GM21381 (cell line): ENCODE data around the gene HPN.
"Not testable (repeated sequence)": the region's sequence is repeated elsewhere in the genome, so short reads cannot be mapped to it uniquely, and the experiment has no call there.

Source experiments
- ATAC-seq: cut with Tn5 transposase; IDR thresholded peaks from one replicate; pipeline ENCODE4 v1.9.1; 2021; ENCODE audit warnings: mild to moderate bottlenecking, moderate library complexity; ENCODE audit not compliant: unreplicated experiment

The HPN gene

DNA sequence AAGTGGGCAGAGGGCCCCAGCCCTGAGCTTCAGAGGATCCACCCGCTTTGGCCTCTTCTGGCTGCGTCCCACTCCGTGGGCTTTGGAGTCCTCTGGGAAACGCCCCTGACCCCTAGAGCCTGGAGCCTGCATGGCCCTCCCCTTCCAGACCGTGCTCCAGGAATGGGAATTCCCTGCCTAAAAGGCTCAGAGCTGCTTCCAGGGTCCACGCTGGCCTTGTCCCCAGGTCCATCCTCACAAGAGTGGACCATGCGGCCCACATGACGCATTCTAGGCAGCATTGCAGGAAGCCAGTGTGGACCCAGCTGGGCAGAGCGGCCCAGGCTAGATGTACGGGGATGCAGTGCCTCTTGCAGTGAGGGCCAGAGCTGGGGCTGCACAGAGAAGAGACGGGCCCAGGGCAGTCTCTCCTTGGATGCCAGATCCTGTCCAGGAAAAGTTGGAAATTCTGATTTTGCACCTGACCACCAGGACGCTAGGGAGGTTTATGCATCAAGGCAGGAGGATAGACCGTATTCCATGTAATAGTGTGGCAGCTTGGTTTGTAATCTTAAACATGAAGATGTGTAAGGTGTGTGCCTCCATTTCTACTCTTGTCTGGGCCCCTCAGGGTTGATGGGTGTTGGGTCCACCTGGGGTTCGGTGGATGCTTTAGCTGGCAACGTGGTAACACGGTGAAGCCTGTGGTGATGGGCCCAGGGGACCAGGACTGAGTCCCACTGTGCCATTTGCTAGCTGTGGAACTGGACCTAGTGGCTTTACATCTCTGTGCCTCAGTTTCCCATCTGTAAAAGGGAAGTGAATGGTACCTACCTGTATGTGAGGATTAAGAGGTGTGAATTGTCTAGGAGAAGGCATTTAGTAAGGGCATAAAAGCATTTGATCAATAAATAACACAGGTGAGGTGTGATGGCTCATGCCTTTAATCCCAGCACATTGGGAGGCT is 59.3 kb downstream of the HPN start:
- no peak for ATAC-seq

GRCh38 chr19:35101949-35102348 is 60.4 kb downstream of the HPN start:
- not testable (repeated sequence) for ATAC-seq

GRCh38 chr19:35103614-35104013 is 62.1 kb downstream of the HPN start:
- ATAC-seq: not testable (repeated sequence)

DNA sequence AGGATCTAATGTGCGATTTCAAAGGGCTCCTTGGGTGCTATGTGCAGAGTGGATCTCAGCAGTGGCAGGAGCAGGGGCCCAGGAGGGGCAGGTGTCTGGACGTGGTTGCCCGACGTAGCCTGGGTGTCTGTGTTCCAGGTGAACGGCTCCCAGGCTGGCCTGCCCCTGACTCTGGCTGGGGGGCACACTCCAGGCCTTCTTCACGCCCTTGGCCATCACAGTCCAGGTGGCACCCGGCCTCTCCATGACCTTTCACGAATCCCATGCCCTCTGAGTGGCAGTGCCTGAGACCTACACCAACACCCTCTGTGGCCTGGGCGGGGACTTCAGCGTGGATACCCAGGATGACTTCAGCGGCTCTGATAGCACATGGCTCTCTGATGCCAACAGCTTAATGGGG is 62.8 kb downstream of the HPN start:
- ATAC-seq: no peak

GRCh38 chr19:35105047-35105410 is 63.5 kb downstream of the HPN start:
- ATAC-seq: no peak

- ATAC-seq: no peak
Observed at GRCh38 chr19:35105411-35106290, 64.1 kb downstream of the HPN start.

- no peak for ATAC-seq
Observed at GRCh38 chr19:35106291-35106583, 64.7 kb downstream of the HPN start.

DNA sequence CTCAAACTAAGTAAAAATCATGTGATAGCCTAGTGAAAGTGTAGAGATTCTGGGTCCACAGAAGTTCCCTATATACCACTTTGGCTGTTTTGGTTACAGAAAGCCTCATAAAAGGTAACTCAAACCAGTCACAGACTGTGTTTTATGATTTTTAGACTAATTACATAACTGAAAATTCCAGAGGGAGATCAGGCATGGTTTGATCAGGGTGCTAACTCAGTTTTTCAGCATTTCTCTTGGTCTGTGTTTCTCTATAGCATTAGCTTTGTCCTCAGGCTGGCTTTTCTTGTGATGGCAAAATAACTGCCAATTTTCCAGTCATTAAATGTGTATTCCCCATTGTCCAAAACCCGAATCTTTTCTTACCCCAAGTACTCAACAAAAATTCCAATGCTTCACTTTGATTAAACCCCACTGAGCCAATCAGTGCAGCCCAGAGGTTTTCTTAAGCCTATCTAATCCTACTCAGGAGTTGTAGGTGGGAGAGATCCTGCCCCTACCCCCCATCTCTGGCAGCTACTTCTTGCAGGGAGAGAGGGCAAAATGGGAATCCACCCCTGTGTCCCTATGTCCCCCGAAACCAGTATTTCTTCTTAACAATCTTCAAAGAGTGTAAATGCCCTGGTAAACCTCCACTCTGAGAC is 65.5 kb downstream of the HPN start:
- no peak for ATAC-seq

DNA sequence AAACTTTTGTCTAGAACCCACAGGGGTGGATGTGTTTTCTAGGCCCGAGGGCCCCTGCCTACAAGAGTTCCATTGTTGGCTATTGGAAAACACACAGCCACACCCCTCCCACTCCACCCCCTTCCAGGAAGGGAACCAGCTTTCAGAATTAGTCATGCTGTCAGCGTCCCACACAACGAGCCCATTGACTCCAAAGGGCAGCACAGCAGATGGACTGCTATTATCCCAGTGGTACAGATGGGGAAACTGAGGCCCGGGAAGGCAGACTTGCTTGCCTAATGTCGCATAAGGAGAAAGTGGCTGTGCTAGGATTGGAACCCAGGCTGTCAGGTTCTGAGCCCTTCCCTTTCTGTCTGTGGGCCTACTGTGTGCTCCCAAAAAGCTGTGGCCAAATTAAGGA is 66.0 kb downstream of the HPN start:
- no peak for ATAC-seq

DNA sequence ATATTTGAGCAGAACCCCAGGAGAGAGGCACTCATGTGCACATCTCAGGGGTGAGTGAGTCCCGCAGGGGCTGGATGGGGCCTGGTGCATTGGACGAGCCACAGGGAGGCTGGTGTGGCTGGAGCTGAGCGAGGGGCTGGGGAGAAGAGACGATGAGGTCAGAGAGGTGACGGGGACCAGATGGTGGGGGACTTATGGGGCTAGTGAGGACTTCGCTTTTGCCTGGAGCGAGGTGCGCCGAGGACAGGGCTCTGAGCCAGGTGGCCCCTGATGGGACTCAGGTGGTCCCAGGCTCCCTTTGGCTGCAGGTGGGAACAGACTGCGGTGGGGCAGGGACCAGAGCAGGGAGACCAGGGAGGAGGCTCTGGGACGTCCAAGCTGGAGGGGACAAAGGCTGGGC is 67.2 kb downstream of the HPN start:
- no peak for ATAC-seq

GRCh38 chr19:35109395-35110112 is 68.0 kb downstream of the HPN start:
- no peak for ATAC-seq

- ATAC-seq: no peak
Observed at GRCh38 chr19:35110974-35111373, 69.5 kb downstream of the HPN start.

DNA sequence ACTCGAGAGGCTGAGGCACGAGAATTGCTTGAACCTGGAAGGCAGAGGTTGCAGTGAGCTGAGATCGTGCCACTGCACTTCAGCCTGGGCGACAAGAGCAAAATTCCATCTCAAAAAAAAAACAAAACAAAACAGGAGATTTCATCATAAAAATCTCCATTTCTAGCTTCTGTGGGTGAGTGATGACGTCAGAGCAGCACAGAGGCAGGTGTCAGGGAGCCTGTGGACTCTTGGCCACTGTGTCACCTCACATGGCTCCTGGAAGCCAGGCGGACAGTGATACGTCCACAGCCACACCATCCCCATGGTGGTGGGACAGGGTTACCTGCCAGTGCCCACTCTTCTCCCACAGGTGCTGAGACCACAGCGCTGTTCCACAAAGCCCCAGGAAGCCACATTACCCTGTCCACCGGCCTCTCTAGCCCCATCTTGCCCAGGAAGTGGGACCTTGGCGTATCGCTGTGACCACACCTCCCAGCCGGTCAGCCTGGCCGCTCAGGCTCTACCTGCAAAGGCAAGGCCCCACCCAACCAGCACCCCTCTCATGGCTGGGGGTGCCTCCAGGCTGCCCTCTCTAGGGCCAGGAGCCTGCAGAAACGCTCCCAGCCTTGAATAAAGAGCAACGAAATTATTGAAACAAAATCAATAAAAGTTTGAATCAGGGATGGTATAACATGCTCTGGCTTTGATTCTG is 71.6 kb downstream of the HPN start:
- ATAC-seq: no peak

DNA sequence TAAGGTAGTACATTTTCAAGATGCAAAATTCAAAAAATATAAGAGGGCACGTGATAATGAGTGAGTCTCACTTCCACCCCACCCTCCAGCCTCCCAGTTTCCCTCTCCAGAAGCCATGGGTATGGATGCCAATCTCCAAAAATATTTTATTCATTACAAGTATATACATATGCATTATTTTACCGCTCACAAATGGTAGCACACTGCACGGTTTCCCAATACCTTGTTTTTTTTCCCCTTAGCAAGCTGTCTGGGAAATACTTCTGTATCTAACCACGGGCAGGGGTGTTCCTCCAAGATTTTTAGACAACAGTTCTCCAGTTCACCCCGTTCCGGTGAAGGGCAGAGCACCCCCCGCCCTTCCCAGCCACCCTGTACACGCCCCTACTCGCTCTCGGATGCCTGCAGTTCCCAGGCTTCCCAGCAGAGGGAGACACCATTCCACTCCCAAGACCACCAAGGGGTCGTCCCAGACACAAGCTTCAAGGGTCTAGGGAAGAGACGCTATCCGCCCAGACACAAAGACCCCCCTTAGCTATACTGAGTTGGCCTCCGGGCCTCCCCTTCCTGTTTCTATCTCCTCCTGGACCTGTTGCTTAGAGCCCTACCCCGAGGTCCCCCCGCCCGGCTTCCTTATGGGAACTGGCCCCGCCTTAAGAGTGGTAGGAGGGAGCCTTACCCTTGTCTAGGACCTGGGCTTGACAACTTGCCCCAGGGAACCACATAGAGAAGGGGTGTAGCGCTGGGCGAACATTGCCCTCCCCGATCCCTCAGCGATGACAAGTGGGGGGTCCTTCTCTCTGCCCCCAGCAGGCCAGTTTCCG is 73.0 kb downstream of the HPN start:
- no peak for ATAC-seq

- ATAC-seq: no peak
Observed at GRCh38 chr19:35115177-35115951, 73.8 kb downstream of the HPN start, which contains the start of gene FXYD3. Gene FXYD3, plus strand, starts transcription at chr19:35115823. Its CDS starts 3,554 bp downstream, at chr19:35119377.
